Kidney (tissue), 14 donors: Measurements from ENCODE around the gene CXCL17. TPM values are rescaled to one million over a fixed set of nuclear protein-coding genes. Genes with fewer than 3 reads are reported as not detected.
"Not testable (repeated sequence)": the region's sequence is repeated elsewhere in the genome, so short reads cannot be mapped to it uniquely, and the experiment has no call there.

Source experiments
- DNase-seq, 5 donors: peaks; one replicate each; pipeline ENCODE4 v3.0.0-alpha.2; 2013 to 2020
- FAIRE-seq: peaks from 2 replicates; lab custom pipeline; 2012; peaks lifted over from hg19 to GRCh38; lab: Jason Lieb, UNC
- H3K27ac ChIP-seq, 2 donors: one replicate each; pipeline ENCODE4 v1.7.0; 2013; ENCODE audit warnings: low read depth in 2 of 2, low read length in 2 of 2, inconsistent platforms in 1 of 2
- H3K27me3 ChIP-seq: one replicate; pipeline ENCODE4 v1.7.1; 2013; ENCODE audit warnings: low read length, inconsistent platforms; ENCODE audit not compliant: control insufficient read depth, insufficient read depth
- H3K36me3 ChIP-seq, 3 donors: one replicate each; pipeline versions ENCODE4 v1.7.0 to v1.7.1; 2013; ENCODE audit warnings: low read length in 3 of 3, control low read depth in 1 of 3, inconsistent platforms in 1 of 3; ENCODE audit not compliant: insufficient read depth in 3 of 3, control insufficient read depth in 2 of 3
- H3K4me1 ChIP-seq, 3 donors: one replicate each; pipeline versions ENCODE4 v1.7.0 to v1.7.1; 2013; ENCODE audit warnings: low read length in 3 of 3, inconsistent platforms in 1 of 3, low read depth in 1 of 3; ENCODE audit not compliant: control insufficient read depth in 2 of 3, insufficient read depth in 2 of 3
- H3K4me3 ChIP-seq, 3 donors: one replicate each; pipeline versions ENCODE4 v1.7.0 to v1.8.1; 2013; ENCODE audit warnings: low read length in 3 of 3, control low read depth in 1 of 3, inconsistent platforms in 1 of 3
- H3K9ac ChIP-seq, 3 donors: one replicate each; pipeline versions ENCODE4 v1.7.0 to v1.7.1; 2013; ENCODE audit warnings: low read length in 3 of 3, control low read depth in 1 of 3, inconsistent platforms in 1 of 3
- H3K9me3 ChIP-seq, 3 donors: one replicate each; pipeline versions ENCODE4 v1.7.0 to v1.7.1; 2013; ENCODE audit warnings: low read length in 3 of 3, control low read depth in 1 of 3, inconsistent platforms in 1 of 3; ENCODE audit not compliant: control insufficient read depth in 2 of 3, insufficient read depth in 1 of 3
- CTCF ChIP-seq: IDR thresholded peaks from 3 replicates; pipeline ENCODE4 v1.5.1; 2012; ENCODE audit warnings: mild to moderate bottlenecking, moderate library complexity, borderline replicate concordance; ENCODE audit not compliant: insufficient read depth; ENCODE audit errors: extremely low read depth
- intact Hi-C: fragments of 100-400 bp; cut with DNase I; formaldehyde crosslinking; loops from one replicate; pipeline ENCODE4 v1.11.1; 2022
- polyA plus RNA-seq: library from polyadenylated mRNA; stranded (reverse); fragments of 350-450 nt; fragmentation: Illumina TruSeq; extraction: RNeasy Lipid Tissue Mini Kit (QIAGEN cat#74804); gene quantifications from one replicate; pipeline ENCODE4 v1.2.3, GENCODE V29; 2014; ENCODE audit warnings: low read depth, low replicate concordance; ENCODE audit not compliant: insufficient read depth
- total RNA-seq: library from RNA; stranded (reverse); fragmentation: NEBNext Ultra II Directional; extraction: Animal tissue kit (Norgen Biotek cat#: 25700); gene quantifications from one replicate; pipeline ENCODE4 v1.2.1, GENCODE V29; 2021
- donor health status: control.
- donor health status: control.
- donor health status: control.
- donor health status: control.
- donor health status: control.
- donor health status: DM: yes; HTN: yes; CAD: no.
- donor health status: Normal renal cell carcinoma (clear cell type).

CXCL17 gene
- total and polyA plus RNA-seq, 2 donors from 2014 or later = not detected

GRCh38 chr19:42461700-42462324 lies 19.1 kb upstream of the CXCL17 start:
- no peak for TF ChIP-seq CTCF
- H3K36me3 ChIP-seq = no peaks in the 10 kb centered on the region
- no peaks in the 10 kb centered on the region for H3K9me3 ChIP-seq
- FAIRE-seq = no peak
- H3K4me3 ChIP-seq = no peak overlapping the region
- H3K27me3 ChIP-seq = no peaks in the 10 kb centered on the region
- no peak overlapping the region for H3K9ac ChIP-seq
- intact Hi-C loops = no loop called here
- DNase-seq = no peak
- peaks cover 0 to 7% (median 3%) of the 10 kb centered on the region in 3 donors for H3K4me1 ChIP-seq
- H3K27ac ChIP-seq = no peak overlapping the region

- H3K27me3 ChIP-seq, FAIRE-seq, intact Hi-C loops, DNase-seq, H3K9me3 ChIP-seq, H3K4me3 ChIP-seq, H3K4me1 ChIP-seq, H3K9ac ChIP-seq, H3K27ac ChIP-seq, H3K36me3 ChIP-seq: not testable (repeated sequence)
These were observed 18.5 kb upstream of the CXCL17 start for GRCh38 chr19:42461231-42461630.

GRCh38 chr19:42459926-42460325 lies 17.2 kb upstream of the CXCL17 start:
- Histone ChIP-seq H3K9me3 (no peaks in the 10 kb centered on the region), H3K9ac (no peak overlapping the region), H3K4me1 (peaks cover 0 to 3% (median 0%) of the 10 kb centered on the region in 3 donors), H3K36me3 (no peaks in the 10 kb centered on the region), H3K27me3 (no peaks in the 10 kb centered on the region), H3K27ac (no peak overlapping the region), H3K4me3 (no peak overlapping the region)
- intact Hi-C loops = no loop called here
- FAIRE-seq = no peak
- no peak for DNase-seq
- no peak for TF ChIP-seq CTCF

GRCh38 chr19:42455621-42456081 lies 12.9 kb upstream of the CXCL17 start:
- Histone ChIP-seq H3K27me3 (no peaks in the 10 kb centered on the region), H3K4me3 (no peak overlapping the region), H3K9ac (no peak overlapping the region), H3K27ac (no peak overlapping the region), H3K36me3 (no peaks in the 10 kb centered on the region), H3K9me3 (no peaks in the 10 kb centered on the region), H3K4me1 (peaks cover 0 to 3% (median 0%) of the 10 kb centered on the region in 3 donors)
- intact Hi-C loops = no loop called here
- TF ChIP-seq CTCF = no peak
- DNase-seq (no peak), FAIRE-seq (no peak)
